Measurements from ENCODE around the gene DCDC2. TPM values are rescaled to one million over a fixed set of nuclear protein-coding genes. Genes with fewer than 3 reads are reported as not detected.
"Not testable (repeated sequence)": the region's sequence is repeated elsewhere in the genome, so short reads cannot be mapped to it uniquely, and the experiment has no call there.

Gene DCDC2
- total RNA-seq, 1 experiment from 2014 or later = 191 TPM

DNA sequence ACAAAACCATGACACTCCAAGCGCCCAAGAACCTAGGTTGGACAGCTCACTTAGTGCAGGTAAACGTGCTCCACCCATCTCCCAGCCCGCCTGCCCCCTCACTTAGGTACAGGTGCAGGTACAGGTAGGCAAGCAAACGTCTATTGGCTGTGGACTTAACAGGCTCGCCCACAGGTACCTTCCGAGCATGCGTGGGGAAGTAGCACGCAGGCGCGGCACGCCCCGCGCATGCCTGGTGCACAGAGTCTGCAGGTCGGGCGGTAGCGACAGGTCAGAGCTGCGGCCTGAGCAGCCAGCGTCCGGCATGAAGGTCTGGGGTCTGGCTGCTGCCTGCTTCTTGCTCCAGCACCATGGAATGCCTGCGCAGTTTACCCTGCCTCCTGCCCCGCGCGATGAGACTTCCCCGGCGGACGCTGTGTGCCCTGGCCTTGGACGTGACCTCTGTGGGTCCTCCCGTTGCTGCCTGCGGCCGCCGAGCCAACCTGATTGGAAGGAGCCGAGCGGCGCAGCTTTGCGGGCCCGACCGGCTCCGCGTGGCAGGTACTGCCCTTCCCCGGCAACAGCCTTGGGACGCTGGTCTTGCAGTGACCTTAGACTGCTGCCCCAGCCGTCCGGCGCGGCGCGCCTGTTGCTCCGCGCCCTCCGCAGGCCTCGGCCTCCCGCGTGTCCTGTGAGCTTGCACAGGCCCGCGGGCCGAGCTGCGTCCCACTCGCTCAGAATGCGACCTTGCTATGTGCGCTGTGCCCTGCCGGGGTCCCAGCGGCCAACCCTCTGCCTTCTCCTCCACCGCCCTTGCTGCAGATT, 45.0 kb upstream of the DCDC2 start, which contains the start of gene MRS2:
MRS2 (plus strand) TSS at position 240 of the 804 bp plus-strand sequence; CDS start at position 351, 111 bp downstream.
- H3K36me3 Mint-ChIP-seq (ENCODE audit: insufficient read depth, unreplicated experiment) = peaks cover 38% of the 10 kb centered on the region
- TF ChIP-seq, protein P1, sequence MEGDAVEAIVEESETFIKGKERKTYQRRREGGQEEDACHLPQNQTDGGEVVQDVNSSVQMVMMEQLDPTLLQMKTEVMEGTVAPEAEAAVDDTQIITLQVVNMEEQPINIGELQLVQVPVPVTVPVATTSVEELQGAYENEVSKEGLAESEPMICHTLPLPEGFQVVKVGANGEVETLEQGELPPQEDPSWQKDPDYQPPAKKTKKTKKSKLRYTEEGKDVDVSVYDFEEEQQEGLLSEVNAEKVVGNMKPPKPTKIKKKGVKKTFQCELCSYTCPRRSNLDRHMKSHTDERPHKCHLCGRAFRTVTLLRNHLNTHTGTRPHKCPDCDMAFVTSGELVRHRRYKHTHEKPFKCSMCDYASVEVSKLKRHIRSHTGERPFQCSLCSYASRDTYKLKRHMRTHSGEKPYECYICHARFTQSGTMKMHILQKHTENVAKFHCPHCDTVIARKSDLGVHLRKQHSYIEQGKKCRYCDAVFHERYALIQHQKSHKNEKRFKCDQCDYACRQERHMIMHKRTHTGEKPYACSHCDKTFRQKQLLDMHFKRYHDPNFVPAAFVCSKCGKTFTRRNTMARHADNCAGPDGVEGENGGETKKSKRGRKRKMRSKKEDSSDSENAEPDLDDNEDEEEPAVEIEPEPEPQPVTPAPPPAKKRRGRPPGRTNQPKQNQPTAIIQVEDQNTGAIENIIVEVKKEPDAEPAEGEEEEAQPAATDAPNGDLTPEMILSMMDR (IDR thresholded peaks at IDR 0.05; ENCODE audit: insufficient read depth in 1 of 2, low read depth in 1 of 2, low read length in 1 of 2, severe bottlenecking in 1 of 2, unreplicated experiment in 1 of 2) = no peak
- no TSS peak for BruUV-seq (replicated peaks)
- intact Hi-C loops (cut with micrococcal nuclease; ENCODE audit: unreplicated experiment) = no loop called here
- H3K36me3 ChIP-seq (ENCODE audit: control insufficient read depth, insufficient read depth, low read length) = peaks cover 2% of the 10 kb centered on the region
- H3K4me1 ChIP-seq = peaks cover 33% of the 10 kb centered on the region
- POLR2A ChIA-PET = interaction anchor here (0.5 to 1.2 kb wide), 4 partner anchors 27 to 89 kb away, joined by 3 to 5 read pairs (median 3); no protein-coding TSS in a partner anchor
- no peaks in the 10 kb centered on the region for H3K27me3 Mint-ChIP-seq (ENCODE audit: insufficient read depth, unreplicated experiment)
- no peaks in the 10 kb centered on the region for H3K9me3 ChIP-seq
- H3K4me3 ChIP-seq (ENCODE audit: low read depth, low read length) = peak within 1 kb of the TSS; percentile 64
- peak within 1 kb of the TSS; percentile 99 for H3K4me3 Mint-ChIP-seq (ENCODE audit: unreplicated experiment)
- DNase-seq = peak; percentile 95 to 96
- no peaks in the 10 kb centered on the region for H3K9me3 Mint-ChIP-seq (ENCODE audit: unreplicated experiment)
- peaks cover 12% of the 10 kb centered on the region for H3K4me1 Mint-ChIP-seq (ENCODE audit: low read depth, unreplicated experiment)
- H3K27me3 ChIP-seq (replicated peaks; ENCODE audit: control insufficient read depth, insufficient read depth, low read length) = no peaks in the 10 kb centered on the region
- H3K27ac Mint-ChIP-seq (ENCODE audit: unreplicated experiment) = peak within 1 kb of the TSS; percentile 91
- CTCF ChIA-PET = interaction anchor here (1.2 to 2.2 kb wide), 2 partner anchors 43 to 119 kb away, joined by 5 to 6 read pairs; no protein-coding TSS in a partner anchor

DNA sequence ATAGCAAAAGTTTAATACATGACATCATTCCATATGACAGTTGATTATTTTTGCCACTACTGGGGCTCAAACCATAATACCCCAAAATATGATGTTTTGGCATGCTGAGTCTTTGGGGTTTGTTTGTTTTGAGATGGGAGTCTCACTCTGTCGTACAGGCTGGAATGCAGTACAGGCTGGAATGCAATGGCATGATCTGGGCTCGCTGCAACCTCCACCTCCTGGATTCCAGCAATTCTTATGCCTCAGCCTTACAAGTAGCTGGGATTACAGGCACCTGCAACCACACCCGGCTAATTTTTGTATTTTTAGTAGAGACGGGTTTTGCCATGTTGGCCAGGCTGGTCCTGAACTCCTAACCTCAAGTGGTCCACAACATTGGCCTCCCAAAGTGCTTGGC, 43.6 kb upstream of the DCDC2 start:
- H3K4me3 ChIP-seq (ENCODE audit: low read depth, low read length) = no peak overlapping the region
- H3K4me1 ChIP-seq = peaks cover 33% of the 10 kb centered on the region
- TF ChIP-seq, protein P1 (IDR thresholded peaks at IDR 0.05; ENCODE audit: insufficient read depth in 1 of 2, low read depth in 1 of 2, low read length in 1 of 2, severe bottlenecking in 1 of 2, unreplicated experiment in 1 of 2) = no peak
- H3K27me3 ChIP-seq (replicated peaks; ENCODE audit: control insufficient read depth, insufficient read depth, low read length) = no peaks in the 10 kb centered on the region
- DNase-seq = peak; percentile 50 to 67
- Mint-ChIP-seq H3K36me3 (ENCODE audit: insufficient read depth, unreplicated experiment) (peaks cover 33% of the 10 kb centered on the region), H3K27ac (ENCODE audit: unreplicated experiment) (peak overlapping the region; percentile 91), H3K9me3 (ENCODE audit: unreplicated experiment) (no peaks in the 10 kb centered on the region), H3K27me3 (ENCODE audit: insufficient read depth, unreplicated experiment) (no peaks in the 10 kb centered on the region), H3K4me3 (ENCODE audit: unreplicated experiment) (peak overlapping the region; percentile 99), H3K4me1 (ENCODE audit: low read depth, unreplicated experiment) (peaks cover 12% of the 10 kb centered on the region)
- no TSS peak for BruUV-seq (replicated peaks)
- ChIA-PET CTCF (interaction anchor here (2.2 kb wide), 1 partner anchor 118 kb away, joined by 6 read pairs; no protein-coding TSS in a partner anchor), POLR2A (interaction anchor here (0.6 to 0.7 kb wide), 3 partner anchors 12 to 165 kb away, joined by 3 to 4 read pairs (median 4); no protein-coding TSS in a partner anchor)
- intact Hi-C loops (cut with micrococcal nuclease; ENCODE audit: unreplicated experiment) = no loop called here
- peaks cover 7% of the 10 kb centered on the region for H3K9me3 ChIP-seq
- H3K36me3 ChIP-seq (ENCODE audit: control insufficient read depth, insufficient read depth, low read length) = no peaks in the 10 kb centered on the region

DNA sequence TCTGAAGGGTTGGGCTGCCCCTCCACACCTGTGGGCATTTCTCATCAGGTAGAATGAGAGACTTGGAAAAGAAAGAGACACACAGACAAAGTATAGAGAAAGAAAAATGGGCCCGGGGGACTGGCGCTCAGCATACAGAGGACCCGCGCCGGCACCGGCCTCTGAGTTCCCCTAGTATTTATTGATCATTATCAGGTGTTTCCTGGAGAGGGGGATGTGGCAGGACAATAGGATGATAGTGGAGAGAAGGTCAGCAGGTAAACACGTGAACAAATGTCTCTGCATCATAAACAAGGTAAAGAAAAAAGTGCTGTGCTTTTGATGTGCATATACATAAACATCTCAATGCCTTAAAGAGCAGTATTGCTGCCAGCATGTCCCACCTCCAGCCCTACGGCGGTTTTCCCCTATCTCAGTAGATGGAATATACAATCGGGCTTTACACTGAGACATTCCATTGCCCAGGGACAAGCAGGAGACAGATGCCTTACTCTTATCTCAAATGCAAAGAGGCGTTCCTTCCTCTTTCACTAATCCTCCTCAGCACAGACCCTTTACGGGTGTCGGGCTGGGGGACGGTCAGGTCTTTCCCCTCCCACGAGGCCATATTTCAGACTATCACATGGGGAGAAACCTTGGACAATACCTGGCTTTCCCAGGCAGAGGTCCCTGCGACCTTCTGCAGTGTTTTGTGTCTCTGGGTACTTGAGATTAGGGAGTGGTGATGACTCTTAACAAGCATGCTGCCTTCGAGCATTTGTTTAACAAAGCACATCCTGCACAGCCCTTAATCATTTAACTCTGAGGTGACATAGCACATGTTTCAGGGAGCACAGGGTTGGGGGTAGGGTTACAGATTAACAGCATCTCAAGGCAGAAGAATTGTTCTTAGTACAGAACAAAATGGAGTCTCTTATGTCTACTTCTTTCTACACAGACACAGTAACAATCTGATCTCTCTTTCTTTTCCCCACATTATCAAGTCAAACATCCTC, 42.5 kb upstream of the DCDC2 start:
- ChIA-PET POLR2A (interaction anchor here (0.6 kb wide), 1 partner anchor 99 kb away, joined by 3 read pairs; no protein-coding TSS in a partner anchor), CTCF (interaction anchor here (0.6 kb wide), 1 partner anchor 11 kb away, joined by 6 read pairs; no protein-coding TSS in a partner anchor)
- Mint-ChIP-seq H3K36me3 (ENCODE audit: insufficient read depth, unreplicated experiment) (peaks cover 22% of the 10 kb centered on the region), H3K4me1 (ENCODE audit: low read depth, unreplicated experiment) (peaks cover 12% of the 10 kb centered on the region), H3K27ac (ENCODE audit: unreplicated experiment) (peak overlapping the region; percentile 82), H3K4me3 (ENCODE audit: unreplicated experiment) (peak overlapping the region; percentile 99)
- H3K9me3 ChIP-seq; H3K27me3 ChIP-seq (replicated peaks; ENCODE audit: control insufficient read depth, insufficient read depth, low read length); H3K9me3 Mint-ChIP-seq (ENCODE audit: unreplicated experiment); BruUV-seq (replicated peaks); H3K36me3 ChIP-seq (ENCODE audit: control insufficient read depth, insufficient read depth, low read length); H3K27me3 Mint-ChIP-seq (ENCODE audit: insufficient read depth, unreplicated experiment): not testable (repeated sequence)
- H3K4me1 ChIP-seq = peaks cover 33% of the 10 kb centered on the region
- peak; percentile 75 to 87 for DNase-seq
- intact Hi-C loops (cut with micrococcal nuclease; ENCODE audit: unreplicated experiment) = loop anchor here (1.0 kb wide), 1 partner anchor 117 kb away; no protein-coding TSS in a partner anchor
- peak overlapping the region; percentile 21; the same call in 1 of the 2 replicates for H3K4me3 ChIP-seq (ENCODE audit: low read depth, low read length)

All from Caco-2 (cell line).